ENCODE results near the gene TRPM3.

DNA sequence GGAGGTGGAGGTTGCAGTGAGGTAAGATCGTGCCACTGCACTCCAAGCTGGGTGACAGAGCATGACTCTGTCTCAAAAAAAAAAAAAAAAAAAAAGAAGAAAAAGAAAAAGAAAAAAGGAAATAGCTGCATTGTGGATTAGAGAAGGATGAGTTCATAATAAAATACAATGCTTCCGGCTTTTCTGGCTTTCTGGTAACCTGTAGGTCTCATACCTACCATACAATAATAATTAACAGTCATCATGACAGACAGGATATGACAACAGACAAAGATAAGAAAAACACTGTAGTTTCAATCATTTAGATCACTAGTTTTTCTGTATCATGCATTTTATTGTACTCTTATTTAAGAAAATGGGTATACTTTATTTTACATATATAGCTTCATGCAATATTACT lies 40.7 kb upstream of the TRPM3 start:
- TF ChIP-seq, protein P1, sequence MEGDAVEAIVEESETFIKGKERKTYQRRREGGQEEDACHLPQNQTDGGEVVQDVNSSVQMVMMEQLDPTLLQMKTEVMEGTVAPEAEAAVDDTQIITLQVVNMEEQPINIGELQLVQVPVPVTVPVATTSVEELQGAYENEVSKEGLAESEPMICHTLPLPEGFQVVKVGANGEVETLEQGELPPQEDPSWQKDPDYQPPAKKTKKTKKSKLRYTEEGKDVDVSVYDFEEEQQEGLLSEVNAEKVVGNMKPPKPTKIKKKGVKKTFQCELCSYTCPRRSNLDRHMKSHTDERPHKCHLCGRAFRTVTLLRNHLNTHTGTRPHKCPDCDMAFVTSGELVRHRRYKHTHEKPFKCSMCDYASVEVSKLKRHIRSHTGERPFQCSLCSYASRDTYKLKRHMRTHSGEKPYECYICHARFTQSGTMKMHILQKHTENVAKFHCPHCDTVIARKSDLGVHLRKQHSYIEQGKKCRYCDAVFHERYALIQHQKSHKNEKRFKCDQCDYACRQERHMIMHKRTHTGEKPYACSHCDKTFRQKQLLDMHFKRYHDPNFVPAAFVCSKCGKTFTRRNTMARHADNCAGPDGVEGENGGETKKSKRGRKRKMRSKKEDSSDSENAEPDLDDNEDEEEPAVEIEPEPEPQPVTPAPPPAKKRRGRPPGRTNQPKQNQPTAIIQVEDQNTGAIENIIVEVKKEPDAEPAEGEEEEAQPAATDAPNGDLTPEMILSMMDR (conservative IDR thresholded peaks at IDR 0.05) = no peak
- TF ChIP-seq ZFX (IDR thresholded peaks at IDR 0.05) = no peak

Measured in C4-2B (cell line).